ENCODE data around the gene PPIL3.

The PPIL3 gene

GRCh38 chr2:200871151-200871550 lies 17.7 kb downstream of the PPIL3 start:
- no peak for TF ChIP-seq CTCF (IDR thresholded peaks at IDR 0.05; ENCODE audit: extremely low read depth, missing control alignments)
- no peak for DNase-seq (ENCODE audit: low spot score)

- no peak for TF ChIP-seq CTCF (IDR thresholded peaks at IDR 0.05; ENCODE audit: extremely low read depth, missing control alignments)
Measured at GRCh38 chr2:200869014-200869413, 19.9 kb downstream of the PPIL3 start.

GRCh38 chr2:200864176-200865034 lies 24.5 kb downstream of the PPIL3 start, which contains the start of gene CLK1:
Gene CLK1 (minus strand): TSS chr2:200864658. CDS start chr2:200861862, 2,796 bp downstream.
- TF ChIP-seq CTCF (IDR thresholded peaks at IDR 0.05; ENCODE audit: extremely low read depth, missing control alignments): no peak
- DNase-seq (ENCODE audit: low spot score): peak; percentile 94

More at GRCh38 chr2:200869014-200869413, 19.9 kb downstream of the PPIL3 start:
- no peak for DNase-seq (ENCODE audit: low spot score)

- TF ChIP-seq CTCF (IDR thresholded peaks at IDR 0.05; ENCODE audit: extremely low read depth, missing control alignments): no peak
- DNase-seq (ENCODE audit: low spot score): no peak
Measured at GRCh38 chr2:200863782-200864175, 25.1 kb downstream of the PPIL3 start.

GRCh38 chr2:200862532-200863000 lies 26.3 kb downstream of the PPIL3 start:
- TF ChIP-seq CTCF (IDR thresholded peaks at IDR 0.05; ENCODE audit: extremely low read depth, missing control alignments): no peak
- DNase-seq (ENCODE audit: low spot score): peak; percentile 51

- TF ChIP-seq CTCF (IDR thresholded peaks at IDR 0.05; ENCODE audit: extremely low read depth, missing control alignments): no peak
Measured at GRCh38 chr2:200861617-200862155, 27.2 kb downstream of the PPIL3 start.

GRCh38 chr2:200860092-200860795 lies 28.6 kb downstream of the PPIL3 start:
- no peak for TF ChIP-seq CTCF (IDR thresholded peaks at IDR 0.05; ENCODE audit: extremely low read depth, missing control alignments)
- DNase-seq (ENCODE audit: low spot score): no peak

More at GRCh38 chr2:200861617-200862155, 27.2 kb downstream of the PPIL3 start:
- DNase-seq (ENCODE audit: low spot score): no peak

Data from GM20000 (cell line).